NCI-H526 treated with DMSO at 0.1 percent for 48 hours (cell line): Measurements from ENCODE around the gene FLNA.
"Not testable (repeated sequence)": the region's sequence is repeated elsewhere in the genome, so short reads cannot be mapped to it uniquely, and the experiment has no call there.

Source experiments
- DNase-seq: peaks from one replicate; lab custom pipeline; 2025; lab: John Stamatoyannopoulos, UW

FLNA gene

DNA sequence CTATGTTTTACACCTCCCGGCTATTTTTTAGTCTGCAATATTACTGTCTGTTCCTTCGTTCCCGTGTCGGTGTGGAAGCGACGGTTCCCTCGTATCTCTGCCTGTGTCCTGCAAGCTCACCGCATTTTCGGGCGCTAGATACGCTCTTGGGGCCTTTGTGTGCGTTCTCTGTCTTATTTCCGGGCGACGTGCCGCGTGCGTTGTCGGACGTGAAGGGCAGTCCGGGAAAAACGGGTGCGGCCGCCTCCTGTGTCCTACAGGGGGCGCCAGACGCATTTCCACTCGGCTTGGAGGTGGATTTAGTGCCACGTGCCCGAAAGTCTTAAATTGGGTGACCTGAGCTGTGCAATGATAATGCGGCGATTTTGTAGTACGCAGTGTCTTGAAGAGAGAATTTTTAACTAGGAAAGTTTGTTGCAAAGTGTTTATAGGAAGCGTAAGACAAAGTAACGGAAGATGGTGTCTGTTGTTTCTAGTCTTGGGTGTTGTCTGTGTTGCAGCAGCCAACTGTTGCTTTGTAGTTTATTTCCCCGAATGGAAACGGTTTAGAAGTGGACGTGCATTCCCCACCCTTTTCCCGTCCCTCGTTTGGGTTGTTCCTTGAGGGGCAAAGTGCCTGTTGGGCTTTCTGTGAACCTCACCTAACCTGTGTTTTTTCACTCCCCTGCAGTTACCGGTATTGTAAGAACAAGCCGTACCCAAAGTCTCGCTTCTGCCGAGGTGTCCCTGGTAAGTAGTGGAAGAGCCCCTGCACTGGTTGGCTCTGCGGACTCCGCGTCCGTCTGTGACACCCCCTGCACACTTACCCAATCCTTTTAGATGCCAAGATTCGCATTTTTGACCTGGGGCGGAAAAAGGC lies 24.5 kb upstream of the FLNA start:
- DNase-seq, result peak; percentile 87

DNA sequence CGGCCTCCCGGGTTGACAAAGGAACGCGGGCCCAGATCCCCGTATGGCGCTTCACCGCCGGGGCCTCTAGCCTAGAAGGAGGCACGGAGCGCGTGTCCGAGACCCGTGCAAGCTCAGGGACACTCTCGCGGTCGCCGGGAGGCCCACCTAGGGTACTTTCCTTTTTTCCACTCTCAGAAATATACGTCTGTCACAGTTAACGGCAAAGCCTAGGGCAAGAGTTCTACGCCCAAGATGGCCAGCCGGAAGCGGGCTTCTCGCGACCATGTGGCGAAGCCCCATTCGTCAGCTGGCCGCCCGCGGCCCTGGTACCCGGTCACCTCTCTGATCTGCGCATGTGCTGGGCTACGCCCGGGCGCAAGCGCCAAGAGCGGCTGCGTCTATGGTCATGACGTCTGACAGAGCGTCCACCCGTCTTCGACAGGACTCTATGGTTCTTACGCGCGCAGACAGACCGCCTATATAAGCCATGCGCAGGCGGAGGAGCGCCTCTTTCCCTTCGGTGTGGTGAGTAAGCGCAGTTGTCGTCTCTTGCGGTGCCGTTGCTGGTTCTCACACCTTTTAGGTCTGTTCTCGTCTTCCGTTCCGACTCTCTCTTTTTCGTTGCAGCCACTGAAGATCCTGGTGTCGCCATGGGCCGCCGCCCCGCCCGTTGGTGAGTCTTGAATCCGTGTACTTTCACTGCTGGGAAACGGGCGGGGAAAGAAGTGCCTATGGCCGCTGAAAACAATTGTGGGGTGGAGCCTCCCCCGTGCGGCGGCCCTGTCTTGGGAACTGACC lies 23.6 kb upstream of the FLNA start, which contains the start of gene RPL10:
Gene RPL10 (plus strand): TSS at position 490 of the 780 bp plus-strand sequence. CDS start 143 bp downstream, at position 633.
- DNase-seq, result peak; percentile 98

DNA sequence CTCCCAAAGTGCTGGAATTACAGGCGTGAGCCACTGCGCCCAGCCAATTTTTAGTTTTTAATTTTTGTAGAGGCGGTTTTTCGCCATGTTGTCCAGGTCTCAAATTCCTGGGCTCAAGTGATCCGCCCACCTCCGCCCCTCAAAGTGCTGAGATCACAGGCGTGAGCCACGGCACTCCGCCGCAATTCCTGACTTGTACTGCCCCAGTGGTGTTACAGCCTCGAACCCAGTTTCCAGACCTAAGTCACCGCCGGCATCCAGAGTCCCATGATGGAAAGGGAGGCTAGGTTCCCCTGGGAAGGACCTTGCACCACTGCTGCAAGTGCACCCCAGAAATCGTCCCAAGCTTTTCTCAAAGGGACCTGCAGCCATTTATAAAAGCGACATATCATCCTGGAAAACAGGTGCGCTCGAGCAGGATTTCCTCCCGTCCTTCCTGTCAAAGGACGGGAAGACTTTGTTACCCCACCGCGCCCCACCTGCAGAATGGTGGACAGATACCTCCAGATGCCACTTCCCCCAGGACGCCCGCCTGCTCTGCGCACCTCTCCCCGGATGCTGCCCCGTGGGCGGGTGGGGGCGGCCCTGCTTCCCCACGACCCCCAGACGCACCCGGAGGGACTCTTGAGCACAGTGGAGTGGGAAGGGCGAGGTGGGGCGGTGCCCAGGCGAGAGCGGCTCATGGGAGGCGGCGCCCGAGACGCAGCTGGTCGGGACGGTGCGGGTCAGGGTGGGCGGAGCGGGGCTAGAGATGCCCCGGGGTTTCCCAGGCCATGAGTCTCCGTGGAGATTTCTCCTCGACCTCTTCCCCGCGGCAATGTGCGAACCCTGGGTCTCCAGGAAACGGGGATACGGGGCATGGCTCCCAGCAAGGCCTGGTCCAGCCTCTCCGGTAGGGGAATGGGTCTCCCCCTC lies 22.8 kb upstream of the FLNA start:
- DNase-seq, result peak; percentile 64

DNA sequence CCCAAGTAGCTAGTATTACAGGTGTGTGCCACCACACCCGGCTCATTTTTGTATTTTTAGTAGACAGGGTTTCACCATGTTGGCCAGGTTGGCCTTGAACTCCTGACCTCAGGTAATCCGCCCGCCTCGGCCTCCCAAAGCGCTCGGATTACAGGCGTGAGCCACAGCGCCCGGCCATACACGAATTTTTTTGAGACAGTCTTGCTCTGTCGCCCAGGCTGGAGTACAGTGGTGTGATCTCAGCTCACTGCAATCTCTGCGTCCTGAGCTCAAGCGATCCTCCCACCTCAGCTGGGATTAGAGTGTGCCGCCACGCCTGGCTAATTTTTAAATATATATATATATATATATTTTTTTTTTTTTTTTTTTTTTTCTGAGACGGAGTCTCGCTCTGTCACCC lies 21.9 kb upstream of the FLNA start:
- not testable (repeated sequence) for DNase-seq

- DNase-seq, result not testable (repeated sequence)
Observed at GRCh38 chrX:154389812-154390747, 15.6 kb upstream of the FLNA start.

DNA sequence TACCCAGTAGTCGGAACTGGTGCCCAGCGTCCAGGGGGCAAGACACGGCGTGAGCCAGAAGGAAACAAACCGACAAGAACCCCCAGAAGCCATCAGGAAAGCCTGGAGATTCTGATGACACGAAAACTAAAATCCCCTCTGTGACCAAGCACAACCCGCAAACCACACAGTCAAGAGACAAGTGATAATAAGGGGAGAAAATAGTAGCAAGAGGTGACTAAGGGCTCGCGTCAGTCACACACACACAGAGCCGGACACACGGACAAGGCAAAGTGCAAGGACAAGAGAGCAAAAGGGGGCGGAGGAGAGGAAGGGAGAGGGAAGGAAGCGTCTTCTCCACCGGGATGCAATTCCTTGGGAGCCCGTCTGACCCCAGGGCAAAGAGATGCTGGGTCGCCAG lies 14.2 kb upstream of the FLNA start:
- not testable (repeated sequence) for DNase-seq

DNA sequence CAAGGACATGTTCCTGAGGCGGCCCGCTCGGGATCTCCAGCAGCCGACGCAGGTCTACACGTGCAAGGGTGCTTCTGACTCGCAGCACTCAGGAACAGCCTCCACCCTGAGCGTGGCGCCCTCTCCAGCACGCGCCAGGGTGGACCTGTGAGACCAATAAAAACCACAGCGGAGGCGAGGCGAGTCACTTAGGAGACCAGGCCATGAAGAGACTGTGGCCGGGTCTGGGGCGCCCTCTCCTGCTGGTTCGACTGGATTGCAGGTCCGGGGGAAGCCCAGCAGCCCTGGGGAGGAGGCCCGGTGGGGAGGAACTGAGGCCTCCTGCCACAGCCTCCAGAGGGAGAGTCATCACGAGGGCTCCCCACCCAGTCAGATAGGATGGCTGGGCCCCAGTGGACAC lies 13.7 kb upstream of the FLNA start:
- not testable (repeated sequence) for DNase-seq

- no peak for DNase-seq
Observed at GRCh38 chrX:154384284-154384892, 10.0 kb upstream of the FLNA start.

DNA sequence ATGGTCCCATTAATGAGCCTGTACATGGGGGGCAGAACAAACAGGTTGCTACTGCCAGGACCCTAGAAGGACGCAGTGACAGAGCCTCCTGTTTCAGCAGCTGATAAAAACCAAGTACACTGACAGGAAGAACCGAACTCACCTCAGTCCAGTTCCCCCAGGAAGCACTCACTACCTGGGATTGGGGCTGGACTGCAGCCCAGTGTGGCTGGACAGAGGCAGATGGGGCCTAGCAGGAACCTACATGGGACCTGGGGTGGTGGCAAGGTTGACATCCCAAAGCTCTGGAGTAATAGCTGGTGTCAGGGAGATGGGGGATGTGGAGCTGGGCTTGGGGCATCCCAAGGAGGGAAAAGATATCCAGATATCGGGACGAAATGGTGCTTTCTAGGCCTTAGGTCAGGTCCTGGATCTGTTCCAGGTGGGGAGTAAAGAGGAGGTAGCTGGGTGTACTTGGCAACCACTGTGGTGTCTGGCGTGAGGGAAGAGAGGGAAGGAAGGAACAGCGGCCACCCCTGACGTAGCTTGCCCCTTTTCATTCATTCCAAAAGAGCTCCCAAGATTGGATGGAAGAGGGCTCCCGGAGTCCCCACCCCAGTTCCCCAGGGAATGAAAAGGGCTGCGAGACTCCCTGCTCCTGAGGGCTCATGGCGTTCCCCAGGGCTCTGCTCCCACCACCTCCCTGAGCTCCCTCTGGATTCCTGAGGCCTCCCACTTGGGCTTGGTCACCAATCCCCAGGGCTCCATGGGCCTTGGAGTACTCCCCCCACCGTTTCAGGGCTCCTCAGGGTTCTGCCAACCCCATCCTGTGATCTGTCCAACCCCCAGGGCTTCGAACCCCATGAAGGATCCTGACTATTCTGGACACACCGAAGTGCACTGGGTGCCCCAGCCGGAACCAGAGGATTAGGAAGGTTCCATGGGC lies 9.2 kb upstream of the FLNA start:
- DNase-seq, result no peak

DNA sequence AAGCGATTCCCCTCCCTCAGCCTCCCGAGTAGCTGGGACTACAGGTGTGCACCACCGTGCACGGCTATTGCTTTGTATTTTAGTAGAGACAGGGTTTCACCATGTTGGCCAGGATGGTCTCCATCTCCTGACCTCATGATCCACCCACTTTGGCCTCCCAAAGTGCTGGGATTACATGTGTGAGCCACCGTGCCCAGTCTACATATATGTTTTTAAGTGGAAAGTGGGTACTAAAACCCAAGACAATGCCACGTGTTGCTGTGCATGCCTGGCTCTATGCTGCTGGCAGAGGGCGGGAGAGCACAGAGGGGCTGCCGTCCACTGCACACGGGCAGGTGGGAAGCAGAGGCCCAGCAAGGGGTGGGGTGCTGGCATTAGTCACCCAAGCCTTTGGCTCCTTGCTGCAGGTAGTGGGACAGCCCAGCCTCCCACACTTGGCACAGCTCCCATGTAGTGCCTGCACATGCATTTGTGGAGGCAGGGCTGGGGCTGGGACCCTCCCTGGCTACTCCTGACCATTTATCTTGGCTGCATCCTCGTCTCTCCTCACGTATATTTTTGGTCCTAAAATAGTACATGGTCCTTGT lies 8.1 kb upstream of the FLNA start:
- no peak for DNase-seq

DNA sequence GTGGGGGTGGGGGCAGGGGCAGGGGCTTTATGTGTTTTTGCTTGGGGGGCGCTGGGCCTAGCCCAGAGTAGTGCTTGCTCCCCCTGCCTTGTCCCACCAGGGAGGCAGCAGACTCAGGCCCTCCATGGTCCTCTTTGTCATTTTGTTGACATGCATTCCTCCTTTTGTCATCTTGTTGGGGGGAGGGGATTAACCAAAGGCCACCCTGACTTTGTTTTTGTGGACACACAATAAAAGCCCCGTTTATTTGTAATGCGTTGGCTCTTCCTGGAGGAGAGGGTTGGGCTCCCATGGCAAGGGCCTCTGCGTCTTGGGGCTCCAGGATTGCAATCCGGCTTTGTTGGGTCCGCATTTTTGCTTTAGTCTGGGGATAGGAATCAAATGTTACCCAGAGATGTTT lies 6.8 kb upstream of the FLNA start:
- DNase-seq, result no peak

- DNase-seq, result no peak
Observed at GRCh38 chrX:154380787-154381186, 6.4 kb upstream of the FLNA start.

DNA sequence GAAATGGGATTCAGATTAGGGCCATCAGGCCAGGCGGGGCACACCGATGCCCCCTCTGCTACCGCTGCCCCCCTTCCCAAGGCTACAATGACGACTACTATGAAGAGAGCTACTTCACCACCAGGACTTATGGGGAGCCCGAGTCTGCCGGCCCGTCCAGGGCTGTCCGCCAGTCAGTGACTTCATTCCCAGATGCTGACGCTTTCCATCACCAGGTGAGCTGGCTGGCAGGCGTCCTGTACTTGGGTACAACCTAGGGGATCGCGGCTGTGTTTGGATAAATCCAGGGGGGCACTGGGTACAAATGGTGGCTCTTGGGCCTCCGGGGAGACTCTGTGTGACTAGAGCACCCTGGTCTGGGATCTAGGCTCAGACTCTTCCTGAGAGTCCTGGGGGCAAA lies 5.7 kb upstream of the FLNA start:
- DNase-seq, result no peak

- no peak for DNase-seq
Observed at GRCh38 chrX:154379569-154379951, 5.1 kb upstream of the FLNA start.

DNA sequence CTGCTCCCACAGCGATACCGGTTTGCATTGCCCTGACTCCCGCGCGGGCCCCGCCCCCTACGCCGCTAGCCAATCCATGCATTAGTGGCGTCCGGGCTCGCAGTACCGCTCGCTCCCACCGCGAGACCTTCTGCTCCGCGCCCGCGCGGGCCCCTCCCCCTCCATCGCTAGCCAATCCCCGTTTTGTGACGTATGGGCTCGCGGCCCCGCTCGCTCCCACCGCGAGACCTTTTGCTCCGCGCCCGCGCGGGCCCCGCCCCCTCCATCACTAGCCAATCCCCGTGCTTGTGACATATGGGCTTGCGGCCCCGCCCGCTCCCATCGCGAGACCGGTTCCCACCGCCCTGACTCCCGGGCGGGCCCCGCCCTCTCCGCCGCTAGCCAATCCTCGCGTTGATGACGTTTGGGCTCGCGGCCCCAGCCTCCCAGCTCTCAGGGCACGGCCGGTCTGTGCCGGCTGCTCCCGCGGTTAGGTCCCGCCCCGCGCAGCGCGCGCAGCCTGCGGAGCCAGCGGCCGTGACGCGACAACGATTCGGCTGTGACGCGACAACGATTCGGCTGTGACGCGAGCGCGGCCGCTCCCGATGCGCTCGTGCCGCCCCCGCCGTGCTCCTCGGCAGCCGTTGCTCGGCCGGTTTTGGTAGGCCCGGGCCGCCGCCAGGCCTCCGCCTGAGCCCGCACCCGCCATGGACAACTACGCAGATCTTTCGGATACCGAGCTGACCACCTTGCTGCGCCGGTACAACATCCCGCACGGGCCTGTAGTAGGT lies 4.5 kb upstream of the FLNA start, which contains the start of gene EMD:
Gene EMD (plus strand): TSS at position 497 of the 770 bp plus-strand sequence. CDS start 190 bp downstream, at position 687.
- peak; percentile 99 for DNase-seq

DNA sequence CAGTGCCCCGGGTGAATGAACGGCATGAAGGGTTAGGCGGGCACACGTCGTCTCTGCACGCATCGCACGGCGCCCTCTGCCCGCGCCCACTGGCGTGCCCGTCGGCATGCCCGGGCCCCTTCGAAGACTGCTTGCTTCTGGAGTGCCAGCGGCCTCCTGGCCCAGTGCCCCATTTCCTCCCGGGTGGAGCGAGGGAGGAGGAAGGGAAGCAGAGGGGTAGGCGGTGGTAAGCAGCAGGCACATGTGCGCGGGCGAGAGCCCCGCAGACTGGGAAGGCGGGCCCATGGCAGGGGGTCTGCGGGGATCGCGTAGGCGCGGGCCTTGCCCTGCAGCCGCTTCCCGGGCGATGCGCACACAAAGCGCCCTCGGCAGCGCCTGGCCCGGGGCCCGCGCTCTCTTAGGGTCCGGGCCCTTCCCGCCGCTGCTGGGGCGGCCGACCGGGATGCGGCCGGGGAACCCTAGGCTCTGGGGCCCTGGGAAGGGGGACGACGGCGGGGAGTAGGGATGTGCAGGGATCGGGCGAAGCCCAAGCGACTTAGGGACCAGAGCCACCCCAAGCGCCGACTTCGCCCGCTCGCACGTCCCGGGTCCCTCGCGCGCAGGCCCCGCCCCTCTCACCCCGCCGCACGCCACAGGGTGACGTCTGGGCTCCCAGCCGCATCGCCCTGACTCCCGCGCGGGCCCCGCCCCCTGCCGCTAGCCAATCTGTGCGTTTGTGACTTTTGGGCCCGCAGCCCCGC lies 3.8 kb upstream of the FLNA start:
- DNase-seq, result no peak

DNA sequence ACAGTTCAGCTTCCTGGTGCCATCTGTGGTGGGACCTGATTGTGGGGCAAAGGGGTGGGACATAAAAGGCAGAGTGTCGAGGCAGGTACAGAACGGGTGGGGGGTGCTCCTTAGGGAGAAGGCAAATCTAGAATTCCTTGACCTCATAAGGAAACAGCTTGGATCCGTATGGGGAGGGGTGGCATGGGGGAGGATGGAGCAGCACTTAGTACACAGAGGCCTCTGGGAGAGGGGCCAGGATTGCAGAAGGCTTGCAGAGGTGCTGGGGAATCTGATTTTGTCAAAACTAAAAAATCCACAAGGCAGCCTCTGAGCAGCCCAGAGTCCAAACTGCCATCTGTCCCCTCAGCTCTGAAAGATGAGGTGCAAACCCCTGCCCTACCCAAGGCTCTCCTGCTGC lies 2.3 kb upstream of the FLNA start:
- no peak for DNase-seq
